ENCODE data around the gene RNF168.
"Not testable (repeated sequence)": the region's sequence is repeated elsewhere in the genome, so short reads cannot be mapped to it uniquely, and the experiment has no call there.

RNF168 gene

GRCh38 chr3:196493292-196493691 is 10.3 kb downstream of the RNF168 start:
- TF ChIP-seq, protein P1, sequence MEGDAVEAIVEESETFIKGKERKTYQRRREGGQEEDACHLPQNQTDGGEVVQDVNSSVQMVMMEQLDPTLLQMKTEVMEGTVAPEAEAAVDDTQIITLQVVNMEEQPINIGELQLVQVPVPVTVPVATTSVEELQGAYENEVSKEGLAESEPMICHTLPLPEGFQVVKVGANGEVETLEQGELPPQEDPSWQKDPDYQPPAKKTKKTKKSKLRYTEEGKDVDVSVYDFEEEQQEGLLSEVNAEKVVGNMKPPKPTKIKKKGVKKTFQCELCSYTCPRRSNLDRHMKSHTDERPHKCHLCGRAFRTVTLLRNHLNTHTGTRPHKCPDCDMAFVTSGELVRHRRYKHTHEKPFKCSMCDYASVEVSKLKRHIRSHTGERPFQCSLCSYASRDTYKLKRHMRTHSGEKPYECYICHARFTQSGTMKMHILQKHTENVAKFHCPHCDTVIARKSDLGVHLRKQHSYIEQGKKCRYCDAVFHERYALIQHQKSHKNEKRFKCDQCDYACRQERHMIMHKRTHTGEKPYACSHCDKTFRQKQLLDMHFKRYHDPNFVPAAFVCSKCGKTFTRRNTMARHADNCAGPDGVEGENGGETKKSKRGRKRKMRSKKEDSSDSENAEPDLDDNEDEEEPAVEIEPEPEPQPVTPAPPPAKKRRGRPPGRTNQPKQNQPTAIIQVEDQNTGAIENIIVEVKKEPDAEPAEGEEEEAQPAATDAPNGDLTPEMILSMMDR (IDR thresholded peaks at IDR 0.05; ENCODE audit: low read length, missing control alignments) = no peak
- H3K4me3 ChIP-seq (replicated peaks; ENCODE audit: low read depth, low read length) = no peak overlapping the region
- no peak for DNase-seq (ENCODE audit: low read depth)

DNA sequence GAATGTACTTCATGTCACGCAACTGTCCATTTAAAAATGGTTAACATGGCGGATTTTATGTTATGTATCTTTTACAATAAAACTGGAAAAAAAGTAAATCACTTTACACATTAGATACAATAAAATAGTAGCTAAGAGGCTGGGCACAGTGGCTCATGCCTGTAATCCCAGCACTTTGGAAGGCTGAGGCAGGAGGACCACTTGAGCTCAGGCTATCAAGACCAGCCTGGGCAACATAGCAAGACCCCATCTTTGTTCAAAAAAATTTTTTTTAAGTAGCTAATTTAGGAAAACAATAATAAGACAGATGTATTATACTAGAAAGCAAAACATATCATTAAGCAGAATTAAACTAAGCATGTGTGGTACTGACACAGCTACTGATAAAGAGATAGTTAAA is 11.5 kb downstream of the RNF168 start:
- TF ChIP-seq, protein P1 (IDR thresholded peaks at IDR 0.05; ENCODE audit: low read length, missing control alignments) = no peak
- DNase-seq (ENCODE audit: low read depth) = no peak
- H3K4me3 ChIP-seq (replicated peaks; ENCODE audit: low read depth, low read length) = no peak overlapping the region

DNA sequence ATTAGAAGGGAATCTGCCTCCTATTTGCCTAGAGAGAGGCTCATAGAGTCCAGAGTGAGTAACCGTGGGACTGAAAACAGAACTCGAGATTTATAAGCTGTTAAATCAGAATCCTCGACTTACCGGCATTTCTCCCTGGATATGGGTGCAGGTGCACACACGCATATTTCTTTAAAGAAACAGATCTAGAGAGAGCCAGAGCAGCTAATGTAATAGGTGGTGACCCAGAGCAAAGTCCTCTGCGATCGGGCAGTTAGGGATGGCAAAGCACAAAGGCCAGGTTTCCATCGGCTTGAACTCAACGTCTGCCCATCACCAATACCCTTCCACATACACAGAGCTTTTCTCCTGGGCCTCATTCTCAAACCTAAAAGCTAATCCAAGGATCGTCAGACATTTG is 13.8 kb downstream of the RNF168 start:
- H3K4me3 ChIP-seq (replicated peaks; ENCODE audit: low read depth, low read length) = no peak overlapping the region
- no peak for DNase-seq (ENCODE audit: low read depth)
- TF ChIP-seq, protein P1 (IDR thresholded peaks at IDR 0.05; ENCODE audit: low read length, missing control alignments) = no peak

DNA sequence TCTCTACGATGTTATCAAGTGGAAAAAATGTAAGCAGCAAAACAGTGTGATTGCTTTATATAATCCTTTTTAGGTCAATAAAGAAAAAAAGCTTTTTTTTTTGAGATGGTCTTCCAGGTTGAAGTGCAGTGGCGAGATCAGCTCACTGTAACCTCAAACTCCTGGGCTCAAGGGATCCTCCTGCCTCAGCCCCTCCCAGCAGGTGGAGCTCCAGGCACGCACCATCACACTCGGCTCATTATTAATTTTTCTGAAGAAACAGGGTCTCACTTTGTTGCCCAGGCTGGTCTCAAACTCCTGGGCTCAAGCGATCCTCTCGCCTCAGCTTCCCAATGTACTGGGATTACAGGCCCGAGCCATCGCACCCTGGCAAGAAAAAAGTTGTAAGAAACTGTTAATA is 17.3 kb downstream of the RNF168 start:
- TF ChIP-seq, protein P1 (IDR thresholded peaks at IDR 0.05; ENCODE audit: low read length, missing control alignments) = peak; percentile 36
- peak; percentile 12 for DNase-seq (ENCODE audit: low read depth)
- no peak overlapping the region for H3K4me3 ChIP-seq (replicated peaks; ENCODE audit: low read depth, low read length)

- no peak overlapping the region for H3K4me3 ChIP-seq (replicated peaks; ENCODE audit: low read depth, low read length)
- no peak for DNase-seq (ENCODE audit: low read depth)
- TF ChIP-seq, protein P1 (IDR thresholded peaks at IDR 0.05; ENCODE audit: low read length, missing control alignments) = no peak
These were observed 25.9 kb downstream of the RNF168 start for GRCh38 chr3:196477678-196478077.

DNA sequence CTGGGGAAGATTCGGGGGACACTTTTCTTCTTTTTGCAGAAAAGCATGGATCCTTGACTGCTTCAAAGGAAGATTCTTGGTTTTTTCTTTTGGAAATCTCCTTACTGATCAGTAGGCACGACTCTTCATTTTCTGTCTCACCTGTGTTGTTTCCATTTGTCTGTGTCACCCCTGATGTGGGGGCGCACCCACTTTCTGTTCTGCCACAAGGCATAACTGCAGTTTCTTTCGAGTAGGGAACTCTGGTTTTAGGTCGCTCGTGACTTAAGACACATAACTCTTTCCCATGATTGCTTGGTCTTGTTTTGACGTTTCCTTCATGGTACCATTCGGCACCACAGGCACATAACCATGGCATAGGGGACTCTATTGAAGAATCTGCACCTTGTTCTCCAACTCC is 31.3 kb downstream of the RNF168 start:
- no peak overlapping the region for H3K4me3 ChIP-seq (replicated peaks; ENCODE audit: low read depth, low read length)
- DNase-seq (ENCODE audit: low read depth) = no peak
- TF ChIP-seq, protein P1 (IDR thresholded peaks at IDR 0.05; ENCODE audit: low read length, missing control alignments) = no peak

- H3K4me3 ChIP-seq (replicated peaks; ENCODE audit: low read depth, low read length) = no peak overlapping the region
- DNase-seq (ENCODE audit: low read depth) = no peak
- TF ChIP-seq, protein P1 (IDR thresholded peaks at IDR 0.05; ENCODE audit: low read length, missing control alignments) = no peak
These were observed 32.0 kb downstream of the RNF168 start for GRCh38 chr3:196471551-196471950.

DNA sequence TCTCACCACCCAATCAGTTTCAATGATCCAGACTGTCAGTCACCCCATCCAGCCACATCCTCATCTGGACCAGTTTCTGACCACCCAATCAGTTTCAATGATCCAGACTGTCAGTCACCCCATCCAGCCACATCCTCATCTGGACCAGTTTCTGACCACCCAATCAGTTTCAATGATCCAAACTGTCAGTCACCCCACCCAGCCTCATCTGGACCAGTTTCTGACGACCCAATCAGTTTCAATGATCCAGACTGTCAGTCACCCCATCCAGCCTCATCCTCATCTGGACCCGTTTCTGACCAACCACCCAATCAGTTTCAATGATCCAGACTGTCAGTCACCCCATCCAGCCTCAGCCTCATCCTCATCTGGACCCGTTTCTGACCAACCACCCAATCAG is 33.4 kb downstream of the RNF168 start:
- not testable (repeated sequence) for DNase-seq (ENCODE audit: low read depth); H3K4me3 ChIP-seq (replicated peaks; ENCODE audit: low read depth, low read length)

Data from fibroblast of pulmonary artery (primary cell).